ENCODE data around the gene C1orf94.

GRCh38 chr1:34164771-34165391 lies 11.8 kb upstream of the C1orf94 start, which contains the start of gene CSMD2:
- TF ChIP-seq CTCF (conservative IDR thresholded peaks at IDR 0.05; ENCODE audit: low read depth, low read length) (no peak), POLR2A (IDR thresholded peaks at IDR 0.05; ENCODE audit: low read depth, low read length) (no peak), BHLHE40 (IDR thresholded peaks at IDR 0.05; ENCODE audit: low read depth, low read length) (0 out of 2 replicates have a peak, but pooled peaks have one; percentile 40), CEBPB (IDR thresholded peaks at IDR 0.05; ENCODE audit: low read depth, low read length) (no peak), RAD21 (IDR thresholded peaks at IDR 0.05; ENCODE audit: low read length) (no peak), RFX5 (IDR thresholded peaks at IDR 0.05; ENCODE audit: low read depth, low read length) (no peak)
